Forelimb muscle (tissue), 1 donor: ENCODE data around the gene PARD3. TPM values are rescaled to one million over a fixed set of nuclear protein-coding genes. Genes with fewer than 3 reads are reported as not detected.
"Not testable (repeated sequence)": the region's sequence is repeated elsewhere in the genome, so short reads cannot be mapped to it uniquely, and the experiment has no call there.

Source experiments
- DNase-seq: peaks from one replicate; pipeline ENCODE4 v3.0.0-alpha.2; 2013; ENCODE audit warnings: low read depth
- polyA plus RNA-seq: library from polyadenylated mRNA; unstranded; fragments of 120-200 nt; gene quantifications from one replicate; pipeline ENCODE4 v1.2.1, GENCODE V29; 2013; ENCODE audit not compliant: insufficient read length

PARD3 gene
- polyA plus RNA-seq, 1 donor = 40.0 TPM

DNA sequence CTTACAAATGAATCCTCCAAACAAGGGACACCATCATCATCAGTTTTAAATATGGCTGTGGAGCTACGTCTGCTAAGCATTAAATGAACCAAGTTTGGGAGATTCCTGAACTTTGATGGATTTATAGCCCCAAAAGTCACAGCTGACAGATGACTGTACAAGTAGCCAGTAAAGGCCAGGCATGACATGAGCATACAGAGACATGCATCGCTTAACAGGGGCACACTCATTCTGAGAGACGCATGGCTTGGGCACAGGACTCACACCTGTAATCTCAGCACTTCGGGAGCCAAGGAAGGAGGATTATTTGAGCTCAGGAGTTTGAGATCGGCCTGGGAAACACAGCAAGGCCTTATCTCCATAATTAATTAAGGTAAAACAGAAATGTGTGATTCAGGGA is 166.2 kb downstream of the PARD3 start:
- no peak for DNase-seq

DNA sequence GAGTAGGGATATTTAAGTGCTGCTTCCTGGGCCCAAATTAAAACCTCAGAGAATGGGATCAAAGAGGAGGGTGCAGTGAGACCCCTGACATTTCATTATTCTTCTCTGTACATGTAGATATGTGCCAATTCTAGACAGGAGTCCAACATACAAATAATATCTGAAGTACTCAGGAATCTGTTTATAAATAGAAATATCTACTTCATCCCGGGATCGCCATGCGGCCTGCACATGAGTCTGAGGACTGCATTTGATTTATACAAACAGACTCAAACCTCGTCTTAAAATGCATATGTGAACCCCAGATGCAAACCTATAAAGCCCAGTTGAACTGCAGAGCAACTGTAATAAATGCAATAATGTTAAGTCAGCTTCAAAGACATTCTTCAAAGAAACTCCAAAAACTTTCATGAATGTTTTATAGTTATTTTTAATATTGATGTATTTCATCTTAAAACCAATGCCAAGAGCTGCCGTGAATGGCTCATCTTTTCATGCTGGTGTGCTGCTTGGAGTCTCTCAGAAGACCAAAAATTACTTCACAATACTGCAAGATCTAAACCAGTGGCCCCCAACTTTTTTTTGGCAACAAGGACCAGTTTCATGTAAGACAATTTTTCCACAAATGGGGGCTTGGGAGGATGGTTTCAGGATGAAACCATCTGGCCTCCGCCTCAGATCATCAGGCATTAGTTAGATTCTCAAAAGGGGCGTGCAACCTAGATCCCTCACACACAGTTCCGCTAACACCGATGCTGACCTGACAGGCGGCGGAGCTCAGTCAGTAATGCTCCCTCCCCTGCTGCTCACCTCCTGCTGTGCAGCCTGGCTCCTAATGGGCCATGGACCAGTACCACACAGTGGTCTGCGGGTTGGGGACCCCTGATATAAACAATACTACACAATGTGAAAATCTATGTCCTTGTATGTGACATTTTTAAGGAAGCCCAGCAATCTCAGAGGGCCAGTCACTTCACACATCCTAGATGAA is 166.9 kb downstream of the PARD3 start:
- DNase-seq = no peak

DNA sequence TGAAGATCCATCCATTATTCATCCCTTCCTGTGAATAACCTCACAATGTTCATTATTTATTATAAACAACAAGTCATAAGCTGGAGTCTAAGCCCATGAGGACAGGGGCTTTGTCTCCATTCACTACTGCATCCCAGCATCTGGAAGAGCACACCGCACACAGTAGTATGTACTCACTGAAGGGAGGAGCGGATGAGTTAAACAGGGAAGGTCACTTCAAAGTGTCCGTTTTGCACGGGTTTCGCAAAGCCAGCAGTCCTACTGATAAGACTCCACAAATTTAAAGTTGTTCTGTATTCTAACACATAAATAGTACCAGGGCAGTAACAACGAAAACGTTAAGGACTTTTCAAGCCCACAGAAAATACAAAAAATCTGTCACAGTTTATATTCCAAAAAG is 167.9 kb downstream of the PARD3 start:
- no peak for DNase-seq

DNA sequence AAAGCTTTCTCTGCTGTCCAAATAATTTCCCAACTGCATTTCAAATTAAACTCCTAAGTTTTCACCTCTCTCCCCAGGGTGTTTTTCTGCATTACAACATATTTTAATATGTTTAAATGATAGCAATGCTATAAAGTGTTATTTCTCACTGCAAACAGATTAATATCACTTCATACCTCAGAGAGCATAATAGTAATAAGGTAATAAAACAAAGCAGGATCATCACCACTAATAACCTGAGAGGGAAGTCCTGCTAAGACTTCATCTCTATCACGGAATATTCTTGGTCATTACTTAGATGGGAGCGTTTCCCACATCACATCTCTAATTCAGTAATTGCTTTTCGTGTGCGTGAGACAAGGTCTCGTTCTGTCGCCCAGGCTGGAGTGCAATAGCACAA is 168.8 kb downstream of the PARD3 start:
- no peak for DNase-seq

DNA sequence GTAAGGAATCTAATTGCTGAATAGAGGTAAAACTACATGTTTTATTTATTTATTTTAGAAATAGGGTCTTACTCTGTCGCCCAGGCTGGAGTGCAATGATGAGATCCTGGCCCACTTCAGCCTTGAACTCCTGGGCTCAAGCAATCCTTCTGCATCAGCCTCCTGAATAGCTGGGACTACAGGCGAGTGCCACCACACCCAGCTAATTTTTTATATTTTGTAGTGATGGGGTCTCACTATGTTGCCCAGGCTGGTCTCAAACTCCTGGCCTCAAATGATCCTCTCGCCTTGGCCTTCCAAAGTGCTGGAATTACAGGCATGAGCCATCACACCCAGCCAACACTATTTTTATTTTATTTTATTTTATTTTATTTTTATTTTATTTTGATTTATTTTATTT is 170.3 kb downstream of the PARD3 start:
- not testable (repeated sequence) for DNase-seq

DNA sequence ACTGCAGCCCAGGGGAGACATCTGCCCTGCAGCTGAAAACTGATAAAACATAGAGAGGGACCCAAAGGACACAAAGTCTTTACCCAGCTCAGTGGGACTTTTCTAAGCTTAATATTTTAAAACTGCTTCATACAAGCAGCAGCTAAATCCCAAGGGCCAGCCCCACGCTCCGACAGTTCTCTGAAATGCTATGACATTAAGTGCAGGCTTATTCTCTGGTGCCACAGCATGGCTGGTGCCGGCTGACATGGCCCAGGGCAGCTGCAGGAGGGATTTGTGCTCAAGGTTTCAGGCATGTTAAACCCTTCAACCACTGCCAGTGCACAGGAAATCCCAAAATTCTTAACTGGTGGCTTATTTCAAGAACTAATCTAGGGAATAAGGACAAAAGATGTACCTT is 170.9 kb downstream of the PARD3 start:
- DNase-seq = no peak

DNA sequence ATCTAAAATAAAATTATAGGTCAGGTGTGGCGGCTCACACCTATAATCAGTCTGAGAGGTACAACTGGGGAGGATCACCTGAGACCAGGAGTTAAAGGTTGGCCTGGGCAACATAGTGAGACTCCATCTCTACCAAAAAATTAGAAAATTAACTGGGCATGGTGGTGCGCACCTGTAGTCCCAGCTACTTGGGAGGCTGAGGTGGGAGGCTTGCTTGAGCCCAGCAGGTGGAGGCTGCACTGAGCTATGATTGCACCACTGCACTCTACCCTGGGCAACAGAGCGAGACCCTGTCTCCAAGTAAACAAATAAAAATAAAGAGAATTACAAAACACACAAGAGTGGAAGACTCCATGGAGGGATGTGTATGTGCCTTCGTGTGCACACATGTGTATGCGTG is 171.5 kb downstream of the PARD3 start:
- DNase-seq = no peak

DNA sequence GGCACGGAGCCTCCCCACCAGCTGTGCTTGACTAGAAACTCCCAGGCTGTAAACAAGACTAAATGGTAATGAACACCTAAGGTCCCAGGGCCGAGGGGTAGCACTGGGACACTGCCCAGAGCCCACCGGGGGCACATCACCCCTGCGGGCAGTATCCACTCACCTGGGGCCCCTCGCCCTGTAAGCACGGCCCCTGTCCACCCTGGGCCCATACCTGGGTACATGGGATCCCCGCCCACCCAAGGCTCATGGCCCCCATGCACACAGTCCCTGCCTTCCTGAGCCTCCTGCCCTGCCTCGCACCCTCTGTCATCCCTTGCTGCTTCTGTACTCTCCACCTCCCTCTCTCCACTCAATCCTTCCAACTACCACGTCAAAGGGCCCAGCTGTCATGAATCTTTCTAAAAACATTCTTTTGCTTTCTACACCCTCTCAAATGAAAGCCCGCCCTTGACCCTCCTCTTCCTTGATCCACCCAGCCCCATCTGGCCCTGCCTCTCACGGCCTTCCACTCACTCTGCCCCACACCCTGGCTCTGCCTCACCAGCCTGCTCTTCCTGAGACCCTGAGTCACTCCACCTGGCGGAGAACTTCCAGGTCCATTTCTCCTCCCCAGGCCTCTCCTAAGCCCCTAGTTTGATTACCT is 173.1 kb downstream of the PARD3 start:
- DNase-seq = no peak

DNA sequence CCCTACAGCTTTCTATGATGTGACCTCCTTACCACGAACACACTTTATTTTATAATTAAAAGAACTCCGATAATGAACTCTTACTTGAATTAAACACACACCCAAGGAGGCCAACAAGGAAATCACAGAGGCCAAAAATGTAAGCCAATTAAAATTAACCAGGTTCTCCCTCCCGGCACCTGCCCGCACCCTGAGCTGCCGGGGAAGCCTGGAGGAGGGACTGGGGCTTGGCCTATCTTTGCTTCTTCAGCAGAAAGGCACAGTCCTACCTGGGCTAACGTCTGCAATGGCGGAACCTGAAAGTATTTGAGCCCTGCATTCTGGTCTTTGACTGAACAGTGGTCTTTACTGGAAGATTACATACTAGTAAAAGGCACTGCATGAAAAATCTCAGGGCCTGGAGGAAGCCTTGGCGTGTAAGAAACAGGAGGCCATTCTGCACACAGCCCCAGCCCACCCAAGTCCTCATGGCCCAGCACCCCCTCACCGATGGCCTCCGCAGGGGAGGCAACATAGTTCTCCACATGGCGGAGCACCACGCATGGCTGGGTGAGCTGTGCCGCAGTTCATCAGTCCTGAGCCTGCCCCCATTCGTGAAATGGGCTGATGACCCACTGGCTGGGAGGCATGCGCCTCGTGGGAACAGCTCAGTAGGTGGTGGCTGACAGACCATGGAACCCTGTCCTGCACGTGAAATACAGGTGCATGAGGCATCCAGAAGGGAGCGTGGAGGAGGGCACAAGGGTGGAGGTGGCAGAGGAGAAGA is 173.8 kb downstream of the PARD3 start:
- no peak for DNase-seq

DNA sequence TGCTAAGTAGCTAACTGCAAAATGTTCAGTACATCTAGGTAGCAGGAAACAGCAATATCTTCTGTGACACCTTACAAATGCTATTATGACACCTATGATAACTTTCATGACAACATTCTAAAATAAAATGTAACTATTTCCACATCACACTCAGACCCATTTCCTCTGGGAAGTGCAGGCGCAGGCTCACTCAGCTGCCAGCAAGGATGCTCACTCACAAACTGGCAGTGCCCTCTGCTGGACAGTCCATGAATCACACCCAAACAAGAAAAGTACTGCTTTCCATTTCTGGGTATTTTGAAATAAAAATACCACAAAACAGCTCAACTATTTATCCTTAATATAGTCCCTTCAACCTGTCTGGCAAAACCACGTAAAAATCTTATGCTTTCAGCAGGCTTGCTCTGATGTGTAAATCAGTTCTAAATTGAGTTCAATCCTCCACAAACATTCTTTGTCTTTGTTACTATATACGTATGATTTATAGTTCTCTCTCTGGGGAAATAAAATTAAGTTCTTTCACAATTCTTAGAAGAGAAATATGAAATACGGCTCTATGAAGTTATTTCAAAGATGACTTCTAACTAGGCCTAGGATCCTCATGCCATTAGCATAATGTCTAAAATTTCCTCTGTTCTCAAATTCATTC is 176.6 kb downstream of the PARD3 start:
- DNase-seq = peak; percentile 81

DNA sequence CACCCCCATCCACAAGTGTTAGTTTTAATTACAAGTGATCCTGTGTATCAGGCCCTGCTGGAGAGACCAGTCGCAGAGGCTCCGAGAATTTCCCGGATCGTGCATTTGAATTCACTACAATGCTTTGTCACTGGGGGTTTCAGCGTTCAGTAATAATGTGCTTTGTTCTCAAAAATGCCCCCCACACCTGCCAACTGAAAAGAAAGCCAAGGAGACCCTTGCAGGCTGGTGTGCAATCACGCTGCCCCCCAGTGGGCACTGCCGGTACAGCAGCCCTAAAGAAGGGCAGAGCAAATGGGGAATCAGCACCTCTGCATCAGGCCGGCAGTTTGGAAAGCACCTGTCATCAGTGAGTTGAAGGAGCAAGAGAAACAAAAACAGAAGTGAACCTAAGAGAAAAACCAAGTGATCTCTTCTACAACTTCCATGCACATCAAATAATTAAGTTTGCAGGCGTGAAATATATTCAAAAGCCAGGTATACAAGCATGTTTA is 177.6 kb downstream of the PARD3 start:
- no peak for DNase-seq

DNA sequence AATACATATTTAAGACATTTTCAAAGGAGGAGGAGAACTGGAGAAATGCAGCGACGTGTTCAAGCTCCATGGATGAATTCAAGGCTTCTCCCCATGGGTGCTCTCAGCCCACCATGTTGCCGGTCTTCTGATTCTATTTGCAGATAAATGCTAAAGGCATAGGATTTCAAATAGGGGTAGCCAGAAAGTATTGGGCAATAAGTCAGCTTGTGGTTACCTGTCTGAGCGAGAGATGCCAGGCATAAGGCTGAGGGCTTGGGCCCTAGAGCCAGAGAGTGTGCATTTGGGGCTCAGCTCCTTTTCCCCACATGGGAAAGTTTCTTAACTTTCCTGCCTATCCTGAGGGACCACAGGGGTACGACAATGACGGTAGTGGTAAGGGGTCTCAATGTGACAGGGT is 180.0 kb downstream of the PARD3 start:
- DNase-seq = no peak

DNA sequence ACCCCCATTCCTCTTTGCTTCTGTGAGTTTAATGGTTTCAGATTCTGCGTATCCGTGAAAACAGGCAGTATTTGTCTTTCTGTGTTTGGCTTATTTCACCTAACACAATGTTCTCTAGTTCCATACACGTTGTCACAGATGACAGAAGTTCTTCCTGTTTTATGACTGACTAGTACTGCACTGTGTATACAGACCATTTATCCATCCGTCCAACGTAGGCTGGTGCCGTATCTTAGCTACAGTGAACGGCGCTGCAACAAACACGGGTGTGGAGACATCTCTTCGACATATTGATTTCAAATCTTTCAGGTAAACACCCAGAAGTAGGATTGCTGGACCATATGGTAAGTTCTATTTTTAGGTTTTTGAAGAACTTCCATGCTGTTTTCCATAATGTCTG is 181.7 kb downstream of the PARD3 start:
- no peak for DNase-seq

DNA sequence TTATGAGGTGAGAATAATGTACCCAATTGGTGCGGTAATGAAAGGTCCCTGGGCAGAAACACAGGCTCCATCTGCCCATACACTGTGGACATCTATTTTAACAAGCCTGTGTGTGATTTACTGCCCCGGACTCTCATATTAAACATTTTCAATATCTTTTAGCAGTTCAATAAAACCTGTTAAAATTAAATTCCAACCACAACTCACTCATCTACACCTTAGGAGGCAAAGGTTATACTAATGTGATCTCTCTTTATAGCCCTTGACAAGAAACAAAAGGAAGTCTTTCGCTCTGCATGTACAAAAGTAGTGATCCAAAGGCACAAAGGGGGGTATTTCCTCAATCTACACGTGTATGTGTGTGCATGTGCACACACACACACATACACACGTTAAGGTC is 186.0 kb downstream of the PARD3 start:
- no peak for DNase-seq

DNA sequence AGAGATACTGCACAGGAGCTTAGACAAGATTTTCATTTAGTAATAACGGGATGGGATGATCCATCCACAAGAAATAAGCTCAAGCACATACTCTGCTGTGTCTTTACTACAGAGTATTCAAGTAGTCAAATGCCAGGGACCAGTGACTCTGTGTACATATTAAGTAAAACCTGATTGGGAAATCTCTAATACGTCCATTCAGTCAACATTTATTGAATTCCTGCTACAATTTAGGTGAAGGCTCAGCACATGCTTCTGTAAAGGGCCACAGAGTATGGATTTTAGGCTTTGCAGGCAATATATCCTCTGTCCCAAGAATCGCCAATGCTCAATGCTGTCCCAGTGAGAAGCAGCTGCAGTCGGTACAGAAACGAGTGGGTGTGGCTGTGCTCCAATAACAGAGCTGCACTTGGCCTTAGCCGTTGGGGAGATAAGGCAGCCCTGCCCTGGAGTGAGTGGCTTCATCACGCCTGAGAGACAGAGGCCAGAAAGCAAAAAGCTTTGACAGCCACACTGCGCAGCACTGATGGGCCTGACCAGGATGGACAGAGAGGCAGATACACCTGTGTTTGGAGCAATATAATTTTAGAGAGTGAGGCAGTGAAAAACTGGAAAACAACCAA is 186.8 kb downstream of the PARD3 start:
- no peak for DNase-seq

DNA sequence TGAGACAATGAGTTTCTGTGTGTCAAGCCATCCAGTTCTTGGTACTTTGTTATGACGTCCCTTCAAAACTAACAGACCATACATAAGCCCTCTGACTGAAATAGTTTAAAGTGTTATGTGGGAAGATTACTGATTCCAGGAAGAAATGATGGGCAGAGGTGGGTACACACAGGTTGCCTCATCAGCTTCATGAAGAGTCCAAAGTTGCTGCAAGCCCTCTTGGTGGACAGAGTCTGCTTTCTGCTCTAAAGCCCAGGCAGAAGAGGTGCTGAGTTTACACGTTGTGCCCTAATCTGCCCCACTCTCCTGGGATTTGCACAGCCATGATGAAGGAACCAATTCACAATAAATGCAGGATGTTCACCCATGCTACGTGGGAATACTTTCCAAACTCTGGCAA is 187.4 kb downstream of the PARD3 start:
- DNase-seq = no peak

DNA sequence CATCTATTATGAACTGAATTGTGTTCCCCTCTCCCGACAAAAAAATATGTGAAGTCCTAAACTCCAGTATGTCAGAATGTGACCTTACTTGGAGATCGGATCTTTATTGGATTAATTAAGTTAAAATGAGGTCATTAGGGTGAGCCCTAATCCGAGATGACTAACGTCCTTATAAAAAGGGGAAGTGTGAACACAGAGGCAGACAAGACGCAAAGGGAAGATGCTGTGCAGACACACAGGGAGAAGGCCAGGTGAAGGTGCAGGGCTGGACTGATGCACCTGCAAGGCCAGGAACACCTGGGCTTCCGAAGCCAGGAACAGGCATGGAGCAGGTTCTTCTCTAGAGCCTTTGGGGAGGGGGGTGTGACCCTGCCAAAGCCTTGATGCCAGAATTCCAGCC is 187.8 kb downstream of the PARD3 start:
- no peak for DNase-seq

DNA sequence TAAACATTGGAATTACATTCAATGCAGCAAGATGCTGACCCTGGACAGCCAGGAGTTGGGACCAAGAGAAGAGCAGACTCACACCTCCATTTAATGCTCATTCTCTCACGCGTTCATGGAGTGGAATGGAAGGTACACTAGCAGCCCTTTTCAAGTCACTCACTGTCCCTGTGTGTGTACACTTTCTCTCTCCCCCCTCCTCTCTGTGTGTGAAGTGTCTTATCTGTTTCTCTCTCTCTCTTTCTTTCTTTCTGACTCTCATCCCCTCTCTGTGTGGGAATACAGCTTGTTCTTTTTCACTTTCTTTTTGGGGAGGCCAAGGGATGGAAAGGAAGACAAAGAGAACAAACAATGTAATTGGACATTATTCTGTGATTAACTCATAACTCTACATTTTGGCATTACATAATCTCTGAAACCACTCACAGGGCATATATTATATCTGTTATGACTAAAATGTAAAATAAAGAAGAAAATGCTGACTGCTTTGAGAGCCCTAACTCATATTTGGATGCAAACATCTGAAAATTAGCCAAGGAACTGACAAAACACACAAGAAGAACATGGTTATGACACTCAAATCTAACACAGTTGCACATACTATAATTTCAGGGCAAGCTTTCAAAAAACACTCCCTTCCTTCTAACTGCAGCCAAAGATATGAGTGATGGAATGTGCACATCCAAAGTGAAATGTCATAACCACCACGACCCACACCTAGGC is 188.8 kb downstream of the PARD3 start:
- no peak for DNase-seq

DNA sequence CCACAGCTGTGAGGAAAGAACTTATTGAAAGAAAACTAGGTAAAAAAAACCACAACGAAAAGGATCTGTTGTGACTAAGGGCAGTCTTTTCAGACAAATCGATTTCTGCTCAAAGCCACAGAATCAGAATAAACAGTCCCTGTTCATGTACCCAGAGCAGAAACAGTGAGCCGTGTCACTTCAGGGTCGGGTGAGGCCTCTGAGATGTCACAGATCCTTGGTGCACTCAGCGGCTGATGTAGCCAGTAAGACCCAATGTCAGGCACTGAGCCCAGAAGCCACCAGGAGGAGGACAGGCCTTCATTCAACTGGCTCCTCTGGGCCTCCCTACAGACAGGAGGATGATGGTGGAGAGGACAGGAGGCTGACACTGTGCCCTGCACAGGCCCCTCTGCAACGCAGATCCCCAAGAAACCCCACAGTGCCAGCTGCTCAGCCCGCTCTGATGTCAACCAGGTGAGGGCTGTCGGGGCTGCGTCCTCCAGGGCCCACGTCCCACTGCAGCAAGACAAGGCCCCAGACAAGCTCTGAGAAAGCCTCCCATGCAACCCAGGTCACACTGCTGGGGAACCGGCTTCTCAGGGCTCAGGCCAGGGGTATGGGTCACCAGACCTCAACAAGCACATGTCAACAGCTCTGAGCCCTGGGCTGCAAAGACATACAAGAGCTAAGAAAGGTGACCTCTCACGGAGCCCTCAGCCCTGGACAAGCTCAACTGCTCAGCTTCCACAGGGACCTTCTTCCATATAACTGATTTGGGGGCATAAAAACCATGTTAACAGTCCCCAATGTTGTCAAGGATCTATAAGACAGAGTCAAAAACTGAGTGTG is 190.6 kb downstream of the PARD3 start:
- DNase-seq = no peak

DNA sequence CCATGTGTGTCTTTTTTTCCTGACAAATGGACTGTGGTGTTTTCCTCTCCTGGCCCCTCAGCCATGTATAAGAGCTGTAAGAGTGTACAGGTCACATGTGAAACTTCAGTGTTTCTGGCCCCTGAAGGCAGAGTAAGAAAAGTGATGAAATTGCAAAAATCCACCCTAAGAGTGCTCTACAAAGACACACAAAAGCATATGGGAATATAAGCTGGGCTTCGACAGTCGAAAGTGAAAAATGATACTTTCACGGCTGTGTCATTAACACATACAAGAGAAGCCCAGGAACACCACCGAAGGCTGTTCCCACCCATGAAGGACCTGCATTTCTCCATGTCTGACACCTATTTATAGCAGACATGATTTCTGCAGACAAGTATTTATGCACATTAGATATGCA is 192.2 kb downstream of the PARD3 start:
- no peak for DNase-seq
